ENCODE data around the gene BOD1L1.
"Not testable (repeated sequence)": the region's sequence is repeated elsewhere in the genome, so short reads cannot be mapped to it uniquely, and the experiment has no call there.

BOD1L1 gene

DNA sequence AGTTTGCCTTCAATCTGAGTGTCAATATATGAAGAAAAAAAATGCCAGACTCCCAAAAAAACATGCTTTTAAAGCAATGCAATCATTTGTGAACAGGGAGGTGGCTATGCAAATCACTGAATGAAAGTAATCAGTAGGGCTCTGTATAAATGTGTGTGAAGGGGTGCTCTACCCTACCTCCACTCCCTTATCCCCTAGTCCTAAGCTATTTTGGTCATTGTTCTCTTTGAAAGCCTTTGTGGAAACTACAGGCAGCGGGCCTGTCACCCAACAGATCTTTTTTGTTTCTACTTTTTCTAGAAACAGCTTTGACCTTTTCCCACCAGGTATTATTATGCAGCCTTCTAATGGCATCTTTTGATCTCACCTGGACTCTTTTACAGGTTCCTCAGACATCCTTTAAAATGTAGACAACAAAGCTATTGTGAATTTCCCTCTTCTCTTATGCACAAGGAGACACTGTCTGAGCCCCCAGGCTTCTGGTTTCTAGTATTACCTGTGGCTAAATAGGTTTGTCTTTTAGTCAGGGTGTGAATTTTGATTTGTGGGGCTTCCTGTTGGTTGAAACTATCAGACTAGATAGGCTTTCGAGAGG is 9.2 kb downstream of the BOD1L1 start:
- no peak for DNase-seq

- no peak for DNase-seq
These were observed 9.7 kb downstream of the BOD1L1 start for GRCh38 chr4:13617801-13618200.

DNA sequence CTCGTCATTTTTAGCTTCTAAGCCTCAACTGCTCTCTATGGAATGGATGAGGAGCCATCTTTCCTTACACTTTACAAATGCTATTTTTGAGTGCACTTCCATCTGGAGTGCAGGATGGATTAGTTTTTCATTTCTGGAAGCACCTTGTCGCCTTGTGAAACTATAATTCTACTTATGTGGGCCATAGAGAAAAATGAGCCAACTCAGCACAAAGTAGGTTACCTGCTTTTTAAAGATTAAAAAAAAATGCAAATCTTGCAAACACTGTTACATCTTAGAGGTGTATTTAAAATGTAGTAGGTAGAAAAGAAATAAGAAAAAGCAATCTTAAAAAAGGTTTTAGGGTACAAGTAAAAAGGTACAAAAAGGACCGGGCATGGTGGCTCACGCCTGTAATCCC is 10.9 kb downstream of the BOD1L1 start:
- no peak for DNase-seq

DNA sequence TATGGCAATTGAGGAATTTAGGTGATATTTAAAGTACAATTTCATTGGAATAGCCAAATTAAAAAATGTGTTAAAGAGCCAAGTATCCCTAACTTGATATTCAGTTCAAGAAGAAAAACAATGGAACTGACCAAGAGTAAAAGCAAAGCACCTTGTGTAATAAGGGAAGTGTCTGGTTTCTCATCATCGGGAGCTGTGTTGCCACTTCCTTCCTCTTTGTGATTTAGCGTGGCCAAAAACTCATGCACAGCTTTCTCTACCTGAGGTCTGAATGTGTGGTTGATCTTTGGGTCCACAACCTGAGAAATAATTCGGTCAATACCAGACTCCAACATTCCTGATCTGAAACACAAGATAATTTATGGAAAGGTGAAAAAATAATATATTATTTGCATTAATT is 12.4 kb downstream of the BOD1L1 start:
- peak; percentile 23 for DNase-seq

DNA sequence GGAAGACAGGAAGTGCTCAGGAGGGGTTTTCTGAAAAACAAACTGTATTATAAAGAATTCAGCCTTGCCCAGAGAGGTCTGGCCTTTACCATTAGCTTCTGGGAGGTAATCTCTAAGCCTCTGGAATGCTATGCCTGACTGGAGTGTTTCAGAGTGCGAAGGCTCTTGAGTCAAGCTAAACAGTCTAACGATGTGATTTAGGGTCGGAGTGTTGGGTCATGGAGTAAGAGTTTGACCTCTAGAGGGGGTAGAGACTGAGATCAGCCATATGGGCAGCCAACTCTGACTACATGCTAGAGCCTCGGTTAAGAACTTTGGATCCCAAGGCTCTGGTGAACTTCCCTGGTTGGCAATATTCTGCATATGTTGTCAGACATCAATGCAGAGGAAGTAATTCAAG is 15.0 kb downstream of the BOD1L1 start:
- no peak for DNase-seq

- no peak for DNase-seq
These were observed 16.2 kb downstream of the BOD1L1 start for GRCh38 chr4:13611283-13611842.

- no peak for DNase-seq
These were observed 22.2 kb downstream of the BOD1L1 start for GRCh38 chr4:13605330-13605729.

- DNase-seq: no peak
These were observed 25.7 kb downstream of the BOD1L1 start for GRCh38 chr4:13601848-13602247.

DNA sequence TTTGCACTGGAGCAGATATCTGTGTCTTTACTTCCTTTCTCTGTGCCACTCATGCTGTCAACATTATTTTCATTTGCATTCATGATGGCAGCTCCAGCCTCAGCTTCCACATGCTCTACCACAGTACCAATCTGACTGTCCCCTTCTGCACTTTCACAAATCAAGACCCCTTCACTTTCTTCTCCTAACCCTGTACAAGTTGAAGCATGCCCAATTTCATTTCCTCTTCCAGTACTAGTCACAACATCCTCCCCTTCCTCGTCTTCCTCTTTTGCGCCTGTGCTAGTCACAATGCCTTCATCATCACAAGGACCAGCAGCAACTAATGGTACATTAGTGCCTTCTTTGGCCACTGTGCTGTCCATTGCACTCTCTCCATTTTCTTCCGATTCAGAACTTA is 26.5 kb downstream of the BOD1L1 start:
- no peak for DNase-seq

DNA sequence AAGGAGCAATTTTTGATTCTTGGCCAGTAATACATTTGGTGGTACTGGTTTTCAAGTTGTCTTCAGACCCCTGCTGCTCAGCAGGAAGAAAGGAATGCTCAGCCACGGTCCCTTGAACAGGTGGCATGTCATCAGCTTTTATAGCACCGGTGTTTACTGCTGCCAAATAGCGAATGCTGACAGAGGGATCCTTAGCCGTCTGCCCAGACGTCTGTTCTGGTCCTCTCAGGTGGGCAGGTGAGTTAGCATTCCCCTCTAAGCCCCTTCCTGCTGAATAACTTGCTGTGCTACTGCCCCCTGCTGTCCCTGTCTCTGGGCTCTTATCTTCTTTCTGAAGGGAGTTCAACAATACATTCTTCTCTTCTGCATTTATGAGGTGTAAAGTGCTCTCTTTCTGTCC is 28.4 kb downstream of the BOD1L1 start:
- DNase-seq: no peak

DNA sequence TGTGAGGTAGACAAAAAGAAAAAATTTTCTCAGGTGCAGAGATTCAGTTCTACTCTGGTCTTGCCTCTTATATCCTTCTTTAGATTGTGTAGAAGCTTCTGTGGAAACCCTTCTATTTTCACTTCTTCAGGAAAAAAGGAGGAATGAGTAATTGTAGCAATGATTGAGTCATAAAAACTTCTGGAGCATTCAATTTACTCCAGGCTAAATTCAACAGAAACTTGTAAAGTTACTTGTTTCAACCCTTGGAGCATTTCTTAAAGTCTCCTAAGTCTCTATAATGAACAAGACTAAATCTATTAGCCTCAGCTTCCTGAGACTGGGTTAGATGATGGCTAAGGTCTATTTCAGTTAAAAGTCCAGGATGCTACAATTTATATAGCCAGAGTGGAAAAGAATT is 29.9 kb downstream of the BOD1L1 start:
- no peak for DNase-seq

DNA sequence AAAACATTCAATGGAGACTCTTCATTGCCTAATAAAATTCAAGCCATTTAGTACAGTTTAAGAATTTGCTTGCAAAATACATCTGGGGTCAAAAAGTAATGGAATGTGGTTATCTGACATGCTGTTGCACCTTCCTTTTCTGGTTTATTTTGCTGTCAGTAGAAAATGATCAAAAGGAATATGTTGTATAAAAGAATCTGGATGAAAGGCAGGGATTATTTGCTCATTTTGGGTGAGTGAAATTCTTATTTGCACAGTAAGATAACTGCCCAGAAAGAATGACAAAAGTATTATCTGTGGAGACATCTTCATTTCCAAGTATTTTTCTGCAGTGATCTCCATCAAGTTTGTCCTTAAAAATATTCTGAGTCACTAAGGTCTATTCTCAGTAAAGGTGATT is 30.4 kb downstream of the BOD1L1 start:
- no peak for DNase-seq

- no peak for DNase-seq
These were observed 35.3 kb downstream of the BOD1L1 start for GRCh38 chr4:13592220-13592619.

DNA sequence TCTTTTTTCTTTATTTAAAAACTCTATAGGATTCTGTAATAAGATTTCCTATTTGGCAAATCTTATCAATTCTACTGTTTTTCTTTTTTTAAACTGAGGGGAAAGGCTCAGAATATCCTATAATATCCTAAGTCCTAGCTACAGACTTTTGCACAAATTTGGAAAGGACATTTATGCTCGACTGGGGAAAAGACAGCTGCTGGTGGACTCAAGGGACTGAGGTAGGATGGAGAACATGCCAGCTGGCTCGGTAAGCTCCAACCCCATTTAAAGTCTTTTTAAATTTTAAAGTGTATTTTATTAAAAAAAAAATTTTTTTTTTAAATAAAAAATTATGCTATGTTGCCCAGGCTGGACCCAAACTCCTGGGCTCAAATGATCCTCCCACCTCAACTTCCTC is 36.8 kb downstream of the BOD1L1 start:
- no peak for DNase-seq

DNA sequence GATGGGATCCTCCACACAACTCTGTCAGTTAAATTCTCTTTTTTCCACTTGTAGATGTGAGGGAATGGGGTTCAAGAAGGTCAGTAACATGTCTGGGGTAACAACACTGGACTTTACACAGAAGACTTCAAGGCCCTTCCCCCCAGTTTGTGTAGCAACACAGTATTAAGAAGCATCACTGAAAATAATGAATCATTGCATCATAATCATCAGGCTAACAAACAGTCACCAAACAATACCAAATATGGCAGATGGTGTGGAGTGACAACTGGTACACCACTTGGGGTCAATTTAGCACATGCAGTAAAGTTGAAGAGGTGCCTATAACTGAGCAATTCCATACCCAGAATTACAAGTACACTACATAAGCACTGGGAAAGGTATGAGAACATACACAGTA is 38.6 kb downstream of the BOD1L1 start:
- no peak for DNase-seq

DNA sequence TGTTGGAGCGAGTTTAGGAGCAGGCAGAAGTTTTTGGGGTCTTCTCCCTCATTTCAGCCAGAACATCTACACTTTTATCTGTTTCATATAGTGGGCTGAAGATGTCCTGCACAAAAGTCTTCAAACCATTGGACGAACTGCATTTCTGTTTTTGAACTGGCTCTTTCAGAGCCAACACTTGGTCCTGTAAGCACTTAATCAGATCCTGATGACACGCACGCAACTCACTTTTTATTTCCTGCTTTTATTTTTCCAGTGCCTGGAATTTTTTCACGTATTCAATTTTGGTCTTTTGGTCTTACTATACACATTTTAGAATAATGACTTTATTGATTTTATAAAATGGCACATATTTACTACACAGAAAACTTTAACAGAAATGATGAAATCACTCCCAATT is 43.0 kb downstream of the BOD1L1 start:
- no peak for DNase-seq

DNA sequence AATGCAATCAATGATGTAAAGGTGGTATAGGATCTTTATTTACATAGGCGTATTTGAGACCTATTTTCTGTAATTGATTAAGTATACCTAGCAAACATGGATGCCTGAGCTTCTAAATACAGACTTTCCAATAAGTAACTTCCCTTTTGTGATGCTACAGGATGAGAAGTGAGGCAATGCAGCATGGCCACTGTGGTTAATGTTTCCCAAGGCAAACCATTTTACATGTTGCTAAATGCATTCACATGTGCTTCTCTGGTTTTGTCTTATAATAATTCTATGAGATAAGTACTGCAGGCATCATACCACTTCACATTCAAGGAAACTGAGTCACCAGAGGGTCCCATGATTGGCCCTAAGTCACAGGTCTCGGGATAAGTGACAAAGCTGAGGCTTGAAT is 47.5 kb downstream of the BOD1L1 start:
- no peak for DNase-seq

GRCh38 chr4:13577660-13578059 is 49.9 kb downstream of the BOD1L1 start:
- DNase-seq: no peak

DNA sequence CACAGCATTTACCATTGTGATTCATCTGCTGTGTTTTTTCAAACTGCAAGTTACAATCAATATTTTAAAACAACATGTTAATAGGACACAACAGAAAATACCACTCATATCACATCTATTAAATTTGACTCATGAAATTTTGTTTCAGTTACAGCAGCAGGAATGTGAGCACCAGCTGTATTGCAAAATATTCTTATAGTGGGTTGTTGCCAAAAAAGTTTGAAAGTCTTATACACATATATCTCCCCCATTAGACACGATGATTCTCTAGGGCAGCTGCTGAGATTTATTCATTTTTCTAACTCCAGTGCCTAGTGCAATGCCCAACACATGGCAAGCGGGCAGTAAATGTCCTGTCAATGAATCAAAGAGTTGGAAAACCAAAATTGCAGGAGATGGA is 56.6 kb downstream of the BOD1L1 start:
- DNase-seq: no peak

- DNase-seq: no peak
These were observed 60.4 kb downstream of the BOD1L1 start for GRCh38 chr4:13567125-13567524.

DNA sequence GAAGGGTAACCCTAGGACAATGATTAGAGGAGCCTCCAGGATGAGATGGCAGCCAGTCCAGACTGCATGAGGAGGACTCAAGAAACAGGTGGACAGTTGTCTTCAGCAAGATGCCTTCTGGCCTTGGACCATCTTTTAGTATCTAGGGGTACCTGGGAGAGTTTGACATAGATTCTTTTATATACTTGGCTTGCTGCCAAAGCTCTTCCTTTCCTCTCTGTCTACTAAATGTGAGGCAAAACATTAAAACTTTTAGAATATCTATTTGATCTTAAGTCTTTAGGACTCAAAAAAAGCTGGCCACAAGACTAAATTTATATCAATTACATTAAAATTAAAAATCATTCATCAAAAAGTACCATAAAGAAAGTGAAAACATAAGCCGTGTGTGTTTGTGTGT is 64.6 kb downstream of the BOD1L1 start:
- DNase-seq: no peak

DNA sequence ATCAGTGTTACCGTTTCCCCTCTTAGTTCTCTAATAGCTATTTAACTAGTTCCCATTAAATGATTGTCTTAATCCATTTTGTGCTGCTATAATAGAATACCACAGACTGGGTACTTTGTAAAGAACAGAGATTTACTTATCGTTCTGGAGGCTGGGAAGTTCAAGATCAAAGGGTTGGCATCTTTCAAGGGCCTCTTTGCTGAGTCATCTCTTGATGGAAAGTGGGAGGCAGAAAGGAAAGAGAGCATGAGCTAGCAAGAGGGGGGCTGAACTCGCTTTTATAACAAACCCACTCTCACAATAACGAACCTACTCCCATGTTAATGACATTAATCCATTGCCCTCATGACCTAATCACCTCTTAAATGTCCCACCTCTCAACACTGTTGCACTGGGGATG is 65.9 kb downstream of the BOD1L1 start:
- DNase-seq: no peak

- DNase-seq: not testable (repeated sequence)
These were observed 67.4 kb downstream of the BOD1L1 start for GRCh38 chr4:13560111-13560510.

- DNase-seq: no peak
These were observed 68.1 kb downstream of the BOD1L1 start for GRCh38 chr4:13559413-13559812.

- no peak for DNase-seq
These were observed 68.6 kb downstream of the BOD1L1 start for GRCh38 chr4:13558881-13559280.

GRCh38 chr4:13555325-13555724 is 72.2 kb downstream of the BOD1L1 start:
- DNase-seq: no peak
